K562 treated with DMSO at 1 percent for 48 hours (cell line): ENCODE data around the gene PRPH2. TPM values are rescaled to one million over a fixed set of nuclear protein-coding genes. Genes with fewer than 3 reads are reported as not detected.

Experiments used
- total RNA-seq: library from RNA; unstranded; fragments of 300-600 nt; gene quantifications from 2 replicates; pipeline ENCODE4 v1.2.3, GENCODE V29; 2022; ENCODE audit warnings: low replicate concordance; ENCODE audit errors: extremely low read depth

Gene PRPH2, protein sequence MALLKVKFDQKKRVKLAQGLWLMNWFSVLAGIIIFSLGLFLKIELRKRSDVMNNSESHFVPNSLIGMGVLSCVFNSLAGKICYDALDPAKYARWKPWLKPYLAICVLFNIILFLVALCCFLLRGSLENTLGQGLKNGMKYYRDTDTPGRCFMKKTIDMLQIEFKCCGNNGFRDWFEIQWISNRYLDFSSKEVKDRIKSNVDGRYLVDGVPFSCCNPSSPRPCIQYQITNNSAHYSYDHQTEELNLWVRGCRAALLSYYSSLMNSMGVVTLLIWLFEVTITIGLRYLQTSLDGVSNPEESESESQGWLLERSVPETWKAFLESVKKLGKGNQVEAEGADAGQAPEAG
- not detected in 2 replicates for total RNA-seq

GRCh38 chr6:42722497-42722896, at the start of gene PRPH2:
PRPH2 (minus strand) TSS chr6:42722597; CDS start chr6:42722334, 263 bp downstream.

DNA sequence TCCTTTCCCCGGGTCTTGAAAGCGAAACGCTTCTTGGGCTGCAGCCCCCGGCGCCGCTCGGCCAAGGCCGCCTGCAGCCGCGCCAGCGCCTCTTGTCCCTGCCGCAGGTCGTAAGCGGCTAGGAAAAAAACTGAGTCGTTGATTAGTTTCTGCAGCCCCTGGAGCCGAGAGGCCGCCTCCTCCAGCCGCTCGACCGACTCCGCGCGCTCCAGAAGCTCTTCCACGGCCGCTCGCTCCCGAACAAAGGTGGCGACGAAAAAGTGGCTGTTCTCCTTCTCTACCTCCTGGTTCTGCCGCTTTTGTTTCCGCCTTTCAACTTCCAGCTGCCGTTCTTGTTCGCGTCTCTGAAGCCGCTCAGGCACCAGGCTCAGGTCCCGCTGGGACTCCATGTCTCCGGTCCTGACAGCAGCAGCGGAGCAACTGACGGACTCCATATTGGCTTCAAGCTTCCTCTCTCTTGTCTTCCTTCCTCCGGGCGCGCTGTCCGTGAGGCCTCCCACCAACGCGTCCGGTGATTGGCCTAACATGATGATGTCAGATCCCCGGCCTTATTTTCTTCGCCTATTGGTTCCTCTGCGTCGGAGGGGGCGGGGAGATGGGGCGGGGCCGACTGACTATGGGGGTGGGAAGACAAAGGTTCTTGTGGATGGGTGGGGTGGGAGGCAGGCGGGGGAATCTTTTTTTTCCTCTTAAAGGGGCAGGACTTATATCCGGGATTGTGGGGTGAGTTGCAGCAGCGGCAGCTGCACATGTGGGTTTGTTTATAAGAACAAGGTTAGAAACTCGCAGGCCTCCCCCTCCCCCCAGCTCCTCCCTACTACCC, 23.5 kb upstream of the PRPH2 start, which contains the start of gene TBCC:
TBCC (minus strand) TSS at position 464 of the 823 bp plus-strand sequence; CDS start at position 434, 30 bp downstream.

Other genes starting within 250 kb of the PRPH2 start
- not detected in 2 replicates for gene UBR2, start 158.6 kb downstream of the PRPH2 start, total RNA-seq
- not detected in 2 replicates for gene TBCC, start 23.5 kb upstream of the PRPH2 start, total RNA-seq
- not detected in 2 replicates for gene BICRAL, start 59.5 kb upstream of the PRPH2 start, total RNA-seq
- gene RPL7L1, start 157.0 kb upstream of the PRPH2 start, total RNA-seq = not detected in 2 replicates
- gene PTCRA, start 193.5 kb upstream of the PRPH2 start, total RNA-seq = not detected in 2 replicates
- gene CNPY3, start 206.9 kb upstream of the PRPH2 start, total RNA-seq = not detected in 2 replicates
- gene GNMT, start 238.2 kb upstream of the PRPH2 start, total RNA-seq = not detected in 2 replicates